Activated T-cell treated with anti-CD3 and anti-CD28 coated beads for 1 hour (primary cell): Measurements from ENCODE around the gene SPDYE9.
"Not testable (repeated sequence)": the region's sequence is repeated elsewhere in the genome, so short reads cannot be mapped to it uniquely, and the experiment has no call there.

ENCODE experiments used
- DNase-seq: peaks from one replicate; pipeline ENCODE4 v3.0.0-alpha.2; 2020; ENCODE audit warnings: low read depth

The SPDYE9 gene, protein sequence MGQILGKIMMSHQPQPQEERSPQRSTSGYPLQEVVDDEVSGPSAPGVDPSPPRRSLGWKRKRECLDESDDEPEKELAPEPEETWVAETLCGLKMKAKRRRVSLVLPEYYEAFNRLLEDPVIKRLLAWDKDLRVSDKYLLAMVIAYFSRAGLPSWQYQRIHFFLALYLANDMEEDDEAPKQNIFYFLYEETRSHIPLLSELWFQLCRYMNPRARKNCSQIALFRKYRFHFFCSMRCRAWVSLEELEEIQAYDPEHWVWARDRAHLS

DNA sequence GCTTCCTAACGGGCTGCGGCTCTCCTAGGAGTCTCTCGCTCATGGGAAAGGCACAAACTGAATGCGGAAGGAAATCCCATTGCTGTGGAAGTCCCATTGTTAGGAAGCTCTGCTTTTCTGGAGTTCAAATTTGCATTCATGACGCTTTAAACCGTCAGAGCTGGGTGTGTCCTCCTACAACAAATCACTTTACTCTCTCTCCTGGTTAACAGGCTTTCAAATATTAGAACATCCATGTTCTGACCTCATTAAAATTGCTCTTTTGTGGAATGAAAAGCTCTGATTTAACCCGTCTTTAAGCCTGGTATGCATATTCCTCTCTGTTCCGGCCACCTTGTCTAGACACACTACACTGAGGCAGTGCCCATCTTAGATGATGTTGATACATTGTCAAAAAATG is at the start of gene SPDYE9:
TSS of gene SPDYE9 (minus strand) at position 101 of the 400 bp plus-strand sequence. CDS start 1,800 bp downstream, outside the sequence.
- not testable (repeated sequence) for DNase-seq

DNA sequence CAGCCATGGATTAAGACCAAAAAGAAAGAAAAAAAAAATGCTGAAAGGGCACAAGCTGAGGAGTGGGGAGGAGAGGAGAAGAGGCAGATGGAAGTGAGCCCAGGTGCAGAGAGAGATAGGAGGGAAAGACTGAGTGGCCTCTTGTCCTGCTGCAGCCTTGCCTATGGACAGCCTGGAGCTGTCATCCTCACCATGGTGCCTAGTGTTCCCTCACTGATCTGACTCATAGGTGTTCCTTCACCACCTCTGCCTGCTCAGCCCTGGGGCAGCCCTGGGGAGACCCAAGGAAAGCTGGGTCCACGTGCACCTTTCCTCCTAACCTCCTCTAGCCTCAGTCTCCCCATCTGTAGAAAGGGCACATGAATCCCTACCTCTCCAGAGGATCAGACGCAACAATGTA is 49.0 kb upstream of the SPDYE9 start:
- not testable (repeated sequence) for DNase-seq

DNA sequence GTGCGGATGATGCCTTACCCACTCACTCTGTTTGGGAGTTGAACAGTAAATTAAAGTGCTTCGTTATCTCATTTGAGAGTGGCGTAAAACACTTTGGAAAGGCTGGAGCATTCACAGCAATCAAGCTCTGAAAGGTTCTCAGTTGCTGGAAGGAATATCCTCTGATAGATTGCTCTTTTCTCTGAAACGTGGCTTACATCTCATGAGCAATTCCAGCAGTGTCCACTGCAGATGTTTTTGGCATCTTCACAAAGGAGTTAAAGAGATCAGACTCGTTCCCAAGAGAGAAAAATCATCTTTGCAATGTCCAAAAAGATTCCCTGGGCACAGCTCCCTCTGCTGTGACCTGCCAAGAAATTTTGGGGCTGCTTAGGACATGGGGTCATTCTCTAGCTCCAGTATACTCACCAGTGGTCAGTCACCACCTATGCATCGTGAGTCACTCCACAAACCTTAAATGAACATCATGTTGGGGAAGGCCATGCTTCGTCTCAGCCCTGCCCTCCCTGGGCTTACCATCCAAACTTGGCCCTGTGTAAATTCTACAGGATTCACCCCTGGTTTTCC is 46.9 kb upstream of the SPDYE9 start:
- not testable (repeated sequence) for DNase-seq

DNA sequence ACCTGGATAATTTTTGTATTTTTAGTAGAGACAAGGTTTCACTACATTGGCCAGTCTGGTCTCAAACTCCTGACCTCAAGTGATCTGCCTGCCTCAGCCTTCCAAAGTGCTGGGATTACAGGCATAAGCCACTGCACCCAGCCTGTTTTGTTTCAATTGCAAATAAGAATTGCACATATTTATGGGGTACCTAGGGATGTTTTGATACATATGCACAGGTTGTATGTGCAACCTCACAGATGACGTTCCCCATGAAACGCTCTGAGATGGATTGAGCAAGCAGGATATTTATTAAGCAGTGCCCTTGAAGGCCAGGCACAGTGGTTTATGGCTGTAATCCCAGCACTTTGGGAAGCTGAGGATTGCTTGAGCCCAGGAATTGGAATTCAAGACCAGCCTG is 44.8 kb upstream of the SPDYE9 start:
- DNase-seq, result not testable (repeated sequence)

DNA sequence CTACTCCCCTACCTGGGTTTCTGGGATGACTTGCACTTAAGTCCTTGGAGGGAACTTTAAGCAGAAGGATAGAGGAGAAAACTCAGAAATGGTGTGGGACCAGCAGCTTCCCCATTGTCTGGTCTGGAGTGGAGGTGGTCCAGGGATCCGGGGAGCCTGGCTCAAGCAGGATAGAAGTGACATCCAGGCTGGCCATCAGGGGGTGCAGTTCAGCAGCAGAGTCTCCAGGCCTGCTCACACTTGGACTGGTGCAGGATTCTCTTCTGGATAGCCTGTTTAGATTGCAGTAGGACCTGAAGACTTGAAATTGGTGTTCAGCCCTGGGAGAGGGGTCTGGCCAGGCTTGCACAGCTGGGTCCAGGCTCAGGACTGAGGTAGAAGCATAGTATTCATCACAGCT is 38.3 kb upstream of the SPDYE9 start:
- not testable (repeated sequence) for DNase-seq

DNA sequence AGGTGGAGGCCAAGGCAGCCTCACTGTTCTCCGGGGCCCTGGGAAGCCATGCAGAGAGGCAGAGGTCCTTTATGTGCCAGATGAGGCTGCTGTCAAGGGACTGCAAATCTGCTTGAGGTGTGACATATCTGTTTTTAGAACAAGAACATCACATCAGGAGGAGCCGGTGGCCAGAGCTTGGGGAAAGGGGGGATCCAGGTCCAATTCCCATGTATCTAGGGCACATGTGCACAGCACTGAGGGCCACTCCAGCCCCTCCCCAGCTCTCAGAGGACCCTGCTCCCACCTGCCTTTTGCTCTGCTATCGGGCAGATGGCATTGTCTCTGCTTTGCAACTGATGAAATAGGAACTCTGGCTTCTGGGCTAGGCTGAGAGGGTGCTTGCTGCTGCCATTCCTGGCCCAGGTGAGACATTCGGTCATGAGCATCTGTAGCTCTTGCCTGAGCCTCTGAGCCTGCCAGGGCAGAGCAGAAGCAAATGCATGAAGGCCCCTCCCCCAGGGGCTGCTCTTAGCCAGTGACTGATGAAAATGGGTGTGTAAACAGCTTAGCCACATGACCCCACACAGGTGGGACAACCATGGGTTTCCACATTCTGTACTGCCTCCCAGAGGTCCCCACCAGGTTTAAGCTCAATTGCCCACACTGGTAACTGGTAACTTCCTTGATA is 37.1 kb upstream of the SPDYE9 start:
- not testable (repeated sequence) for DNase-seq

DNA sequence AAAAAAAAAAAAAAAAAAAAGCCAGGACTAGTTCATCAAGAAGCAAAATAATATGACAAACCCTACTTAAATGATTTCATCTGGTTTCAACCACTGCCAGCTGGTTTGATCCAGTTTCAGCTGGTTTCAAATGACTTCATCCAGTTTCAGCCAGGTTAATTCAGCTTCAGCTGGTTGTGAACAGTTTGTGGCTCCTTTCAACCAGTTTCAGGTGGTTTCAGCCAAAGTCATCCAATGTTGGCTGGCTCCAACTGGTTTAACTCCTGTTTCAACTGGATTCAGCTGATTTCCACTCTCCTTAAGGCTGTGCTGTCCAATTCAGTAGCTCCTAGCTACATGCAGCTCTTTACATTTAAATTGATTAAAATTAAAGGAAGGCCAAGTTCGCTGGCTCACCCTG is 32.3 kb upstream of the SPDYE9 start:
- DNase-seq, result not testable (repeated sequence)

DNA sequence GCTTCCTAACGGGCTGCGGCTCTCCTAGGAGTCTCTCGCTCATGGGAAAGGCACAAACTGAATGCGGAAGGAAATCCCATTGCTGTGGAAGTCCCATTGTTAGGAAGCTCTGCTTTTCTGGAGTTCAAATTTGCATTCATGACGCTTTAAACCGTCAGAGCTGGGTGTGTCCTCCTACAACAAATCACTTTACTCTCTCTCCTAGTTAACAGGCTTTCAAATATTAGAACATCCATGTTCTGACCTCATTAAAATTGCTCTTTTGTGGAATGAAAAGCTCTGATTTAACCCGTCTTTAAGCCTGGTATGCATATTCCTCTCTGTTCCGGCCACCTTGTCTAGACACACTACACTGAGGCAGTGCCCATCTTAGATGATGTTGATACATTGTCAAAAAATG is 28.0 kb downstream of the SPDYE9 start, which contains the start of gene SPDYE11:
TSS of gene SPDYE11 (minus strand) at position 101 of the 400 bp plus-strand sequence. CDS start 1,800 bp downstream, outside the sequence.
- not testable (repeated sequence) for DNase-seq

DNA sequence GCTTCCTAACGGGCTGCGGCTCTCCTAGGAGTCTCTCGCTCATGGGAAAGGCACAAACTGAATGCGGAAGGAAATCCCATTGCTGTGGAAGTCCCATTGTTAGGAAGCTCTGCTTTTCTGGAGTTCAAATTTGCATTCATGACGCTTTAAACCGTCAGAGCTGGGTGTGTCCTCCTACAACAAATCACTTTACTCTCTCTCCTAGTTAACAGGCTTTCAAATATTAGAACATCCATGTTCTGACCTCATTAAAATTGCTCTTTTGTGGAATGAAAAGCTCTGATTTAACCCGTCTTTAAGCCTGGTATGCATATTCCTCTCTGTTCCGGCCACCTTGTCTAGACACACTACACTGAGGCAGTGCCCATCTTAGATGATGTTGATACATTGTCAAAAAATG is 56.2 kb downstream of the SPDYE9 start, which contains the start of gene SPDYE8:
TSS of gene SPDYE8 (minus strand) at position 101 of the 400 bp plus-strand sequence. CDS start 1,800 bp downstream, outside the sequence.
- DNase-seq, result not testable (repeated sequence)
